ENCODE results near the gene CDH13.

DNA sequence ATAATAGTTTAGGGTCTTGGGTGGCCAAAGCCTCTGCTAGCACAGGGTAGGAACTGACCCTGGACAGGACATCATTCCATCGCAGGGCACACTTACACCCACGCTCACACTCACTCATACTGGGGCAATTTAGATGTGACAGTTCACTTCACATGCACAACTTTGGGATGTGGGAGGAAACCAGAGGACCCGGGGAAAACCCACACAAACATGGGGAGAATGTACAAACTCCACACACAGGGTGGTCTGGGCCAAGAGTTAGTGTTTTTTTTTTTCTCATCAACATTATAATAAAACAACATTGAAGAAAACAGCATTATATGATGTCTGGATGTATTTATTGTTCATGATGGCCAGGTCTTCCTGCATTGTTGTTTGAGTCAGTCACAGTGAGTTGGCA lies 93.6 kb downstream of the CDH13 start:
- no peak for TF ChIP-seq RAD21 (conservative IDR thresholded peaks at IDR 0.05)
- no peak for TF ChIP-seq EZH2 (IDR thresholded peaks at IDR 0.05; ENCODE audit: borderline replicate concordance, insufficient read depth, low read length, poor library complexity, severe bottlenecking)
- TF ChIP-seq TAF1 (IDR thresholded peaks at IDR 0.05; ENCODE audit: low read depth): no peak
- TF ChIP-seq EP300 (conservative IDR thresholded peaks at IDR 0.05; ENCODE audit: poor library complexity, severe bottlenecking): no peak
- TF ChIP-seq, protein P1, sequence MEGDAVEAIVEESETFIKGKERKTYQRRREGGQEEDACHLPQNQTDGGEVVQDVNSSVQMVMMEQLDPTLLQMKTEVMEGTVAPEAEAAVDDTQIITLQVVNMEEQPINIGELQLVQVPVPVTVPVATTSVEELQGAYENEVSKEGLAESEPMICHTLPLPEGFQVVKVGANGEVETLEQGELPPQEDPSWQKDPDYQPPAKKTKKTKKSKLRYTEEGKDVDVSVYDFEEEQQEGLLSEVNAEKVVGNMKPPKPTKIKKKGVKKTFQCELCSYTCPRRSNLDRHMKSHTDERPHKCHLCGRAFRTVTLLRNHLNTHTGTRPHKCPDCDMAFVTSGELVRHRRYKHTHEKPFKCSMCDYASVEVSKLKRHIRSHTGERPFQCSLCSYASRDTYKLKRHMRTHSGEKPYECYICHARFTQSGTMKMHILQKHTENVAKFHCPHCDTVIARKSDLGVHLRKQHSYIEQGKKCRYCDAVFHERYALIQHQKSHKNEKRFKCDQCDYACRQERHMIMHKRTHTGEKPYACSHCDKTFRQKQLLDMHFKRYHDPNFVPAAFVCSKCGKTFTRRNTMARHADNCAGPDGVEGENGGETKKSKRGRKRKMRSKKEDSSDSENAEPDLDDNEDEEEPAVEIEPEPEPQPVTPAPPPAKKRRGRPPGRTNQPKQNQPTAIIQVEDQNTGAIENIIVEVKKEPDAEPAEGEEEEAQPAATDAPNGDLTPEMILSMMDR (IDR thresholded peaks at IDR 0.05; ENCODE audit: poor library complexity, severe bottlenecking): no peak
- TF ChIP-seq, protein P2, sequence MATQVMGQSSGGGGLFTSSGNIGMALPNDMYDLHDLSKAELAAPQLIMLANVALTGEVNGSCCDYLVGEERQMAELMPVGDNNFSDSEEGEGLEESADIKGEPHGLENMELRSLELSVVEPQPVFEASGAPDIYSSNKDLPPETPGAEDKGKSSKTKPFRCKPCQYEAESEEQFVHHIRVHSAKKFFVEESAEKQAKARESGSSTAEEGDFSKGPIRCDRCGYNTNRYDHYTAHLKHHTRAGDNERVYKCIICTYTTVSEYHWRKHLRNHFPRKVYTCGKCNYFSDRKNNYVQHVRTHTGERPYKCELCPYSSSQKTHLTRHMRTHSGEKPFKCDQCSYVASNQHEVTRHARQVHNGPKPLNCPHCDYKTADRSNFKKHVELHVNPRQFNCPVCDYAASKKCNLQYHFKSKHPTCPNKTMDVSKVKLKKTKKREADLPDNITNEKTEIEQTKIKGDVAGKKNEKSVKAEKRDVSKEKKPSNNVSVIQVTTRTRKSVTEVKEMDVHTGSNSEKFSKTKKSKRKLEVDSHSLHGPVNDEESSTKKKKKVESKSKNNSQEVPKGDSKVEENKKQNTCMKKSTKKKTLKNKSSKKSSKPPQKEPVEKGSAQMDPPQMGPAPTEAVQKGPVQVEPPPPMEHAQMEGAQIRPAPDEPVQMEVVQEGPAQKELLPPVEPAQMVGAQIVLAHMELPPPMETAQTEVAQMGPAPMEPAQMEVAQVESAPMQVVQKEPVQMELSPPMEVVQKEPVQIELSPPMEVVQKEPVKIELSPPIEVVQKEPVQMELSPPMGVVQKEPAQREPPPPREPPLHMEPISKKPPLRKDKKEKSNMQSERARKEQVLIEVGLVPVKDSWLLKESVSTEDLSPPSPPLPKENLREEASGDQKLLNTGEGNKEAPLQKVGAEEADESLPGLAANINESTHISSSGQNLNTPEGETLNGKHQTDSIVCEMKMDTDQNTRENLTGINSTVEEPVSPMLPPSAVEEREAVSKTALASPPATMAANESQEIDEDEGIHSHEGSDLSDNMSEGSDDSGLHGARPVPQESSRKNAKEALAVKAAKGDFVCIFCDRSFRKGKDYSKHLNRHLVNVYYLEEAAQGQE (IDR thresholded peaks at IDR 0.05; ENCODE audit: borderline replicate concordance): no peak
- TF ChIP-seq SMC3 (conservative IDR thresholded peaks at IDR 0.05; ENCODE audit: poor library complexity): no peak

All from neural cell (in vitro differentiated cells).